Inflammatory macrophage treated with lipopolysaccharide for 1 hour (primary cell): Measurements from ENCODE around the gene CTSS.

Experiments used
- DNase-seq, 2 donors: peaks; one replicate each; pipeline ENCODE4 v3.0.0-alpha.2; 2020 to 2022

Gene CTSS

DNA sequence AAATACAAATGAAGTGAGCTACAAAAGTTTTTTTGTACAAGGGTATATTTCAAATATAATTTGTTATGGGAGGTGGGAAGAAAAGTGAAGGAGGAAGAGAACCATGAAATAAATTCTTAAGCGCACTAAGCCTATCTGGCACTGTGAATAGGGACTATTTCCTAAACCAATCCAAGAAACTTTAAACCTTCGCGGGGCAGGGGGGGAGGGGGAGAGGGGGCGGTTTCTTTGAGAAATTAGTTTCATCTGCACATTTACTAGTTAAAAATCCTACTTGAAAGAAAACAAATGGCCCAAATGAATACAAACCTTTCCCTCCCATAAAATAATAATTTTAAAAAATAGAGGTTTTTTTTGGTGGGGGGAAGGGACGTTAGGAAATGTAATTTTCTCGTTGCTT is 69.0 kb downstream of the CTSS start:
- DNase-seq, result no peak

- DNase-seq, result no peak
Measured at GRCh38 chr1:150696162-150696561, 69.4 kb downstream of the CTSS start.

- no peak for DNase-seq
Measured at GRCh38 chr1:150695561-150695960, 70.0 kb downstream of the CTSS start.

- no peak for DNase-seq
Measured at GRCh38 chr1:150692720-150693119, 72.9 kb downstream of the CTSS start.

GRCh38 chr1:150688763-150689162 is 76.8 kb downstream of the CTSS start:
- DNase-seq, result no peak

GRCh38 chr1:150686275-150686674 is 79.3 kb downstream of the CTSS start:
- no peak for DNase-seq

GRCh38 chr1:150683914-150684313 is 81.7 kb downstream of the CTSS start:
- DNase-seq, result no peak
